ENCODE results near the gene HEPACAM. TPM values are rescaled to one million over a fixed set of nuclear protein-coding genes. Genes with fewer than 3 reads are reported as not detected.
"Not testable (repeated sequence)": the region's sequence is repeated elsewhere in the genome, so short reads cannot be mapped to it uniquely, and the experiment has no call there.

The HEPACAM gene, protein sequence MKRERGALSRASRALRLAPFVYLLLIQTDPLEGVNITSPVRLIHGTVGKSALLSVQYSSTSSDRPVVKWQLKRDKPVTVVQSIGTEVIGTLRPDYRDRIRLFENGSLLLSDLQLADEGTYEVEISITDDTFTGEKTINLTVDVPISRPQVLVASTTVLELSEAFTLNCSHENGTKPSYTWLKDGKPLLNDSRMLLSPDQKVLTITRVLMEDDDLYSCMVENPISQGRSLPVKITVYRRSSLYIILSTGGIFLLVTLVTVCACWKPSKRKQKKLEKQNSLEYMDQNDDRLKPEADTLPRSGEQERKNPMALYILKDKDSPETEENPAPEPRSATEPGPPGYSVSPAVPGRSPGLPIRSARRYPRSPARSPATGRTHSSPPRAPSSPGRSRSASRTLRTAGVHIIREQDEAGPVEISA
- total RNA-seq, result not detected

DNA sequence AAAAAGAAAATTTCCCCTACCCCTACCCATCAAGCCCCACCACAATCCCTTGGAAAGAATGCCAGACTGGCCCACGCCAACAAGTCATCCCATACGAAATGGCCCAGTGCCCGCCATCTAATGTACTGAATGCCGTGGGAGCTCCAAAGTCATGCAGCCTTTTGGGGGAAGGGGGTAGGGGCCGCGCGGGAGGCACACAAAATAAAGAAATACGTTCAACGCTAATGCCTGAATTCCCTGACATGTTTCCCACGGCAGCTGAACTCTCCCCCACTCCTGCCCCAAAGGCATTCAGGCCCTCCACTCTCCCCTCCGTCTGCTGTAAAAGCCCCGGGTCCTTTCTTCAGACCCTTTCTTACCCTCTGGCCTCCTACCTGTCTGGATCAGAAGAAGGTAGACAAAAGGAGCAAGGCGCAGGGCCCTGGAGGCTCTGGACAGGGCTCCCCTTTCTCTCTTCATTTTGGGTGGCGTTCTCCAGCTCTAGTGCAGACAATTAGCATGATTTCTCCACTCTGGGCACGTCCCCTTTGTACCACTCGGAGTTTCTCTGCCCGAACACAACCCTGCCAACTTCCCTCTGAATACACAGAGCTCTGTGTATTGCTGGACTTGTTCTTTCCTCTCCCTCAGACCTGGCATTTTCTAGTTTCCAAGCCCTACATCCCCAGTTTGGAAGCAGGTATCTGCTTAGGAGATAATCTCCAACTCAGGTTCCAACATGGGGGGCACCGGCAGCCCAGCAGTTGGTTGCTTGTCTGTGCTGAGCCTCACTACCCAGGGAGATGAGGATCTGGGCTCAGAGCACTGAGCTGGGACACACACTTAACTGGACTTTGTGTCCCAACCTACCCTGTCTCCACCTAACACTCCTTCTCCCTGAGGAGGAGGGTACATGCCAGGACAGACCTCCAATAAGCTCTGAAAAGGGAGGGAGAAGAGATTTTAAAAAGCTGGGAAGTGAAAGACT is at the start of gene HEPACAM:
Gene HEPACAM, minus strand, starts transcription at position 500 of the 967 bp plus-strand sequence. Its CDS starts 41 bp downstream, at position 459.
- no peak for DNase-seq
- H3K4me3 Mint-ChIP-seq, result no peak within 1 kb of the TSS
- no peaks in the 10 kb centered on the region for H3K27me3 Mint-ChIP-seq
- no peak within 1 kb of the TSS for H3K27ac Mint-ChIP-seq
- no peaks in the 10 kb centered on the region for H3K9me3 Mint-ChIP-seq
- no peaks in the 10 kb centered on the region for H3K36me3 Mint-ChIP-seq
- peaks cover 2% of the 10 kb centered on the region for H3K4me1 Mint-ChIP-seq

DNA sequence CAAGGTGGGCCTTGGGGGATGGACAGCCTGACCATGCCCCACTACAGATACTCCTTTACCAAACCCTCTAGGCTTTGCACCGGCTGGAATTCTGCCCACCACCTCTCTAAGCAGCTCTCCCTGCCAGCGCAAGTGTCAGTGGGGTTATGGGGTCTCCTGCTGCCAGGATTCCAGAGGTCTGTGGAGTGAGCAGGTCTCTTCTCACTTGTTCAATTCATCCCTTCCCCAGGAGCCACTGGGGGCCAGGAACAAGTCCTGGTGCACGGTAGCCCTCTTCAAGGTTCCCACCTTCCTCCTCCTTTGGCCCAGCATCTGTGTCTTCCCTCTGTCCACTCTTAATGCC is 48.6 kb upstream of the HEPACAM start:
- Mint-ChIP-seq H3K27me3 (no peaks in the 10 kb centered on the region), H3K27ac (no peak overlapping the region), H3K4me3 (no peak overlapping the region), H3K36me3 (peaks cover 51% of the 10 kb centered on the region), H3K4me1 (no peaks in the 10 kb centered on the region), H3K9me3 (peaks cover 18% of the 10 kb centered on the region)
- DNase-seq, result no peak

DNA sequence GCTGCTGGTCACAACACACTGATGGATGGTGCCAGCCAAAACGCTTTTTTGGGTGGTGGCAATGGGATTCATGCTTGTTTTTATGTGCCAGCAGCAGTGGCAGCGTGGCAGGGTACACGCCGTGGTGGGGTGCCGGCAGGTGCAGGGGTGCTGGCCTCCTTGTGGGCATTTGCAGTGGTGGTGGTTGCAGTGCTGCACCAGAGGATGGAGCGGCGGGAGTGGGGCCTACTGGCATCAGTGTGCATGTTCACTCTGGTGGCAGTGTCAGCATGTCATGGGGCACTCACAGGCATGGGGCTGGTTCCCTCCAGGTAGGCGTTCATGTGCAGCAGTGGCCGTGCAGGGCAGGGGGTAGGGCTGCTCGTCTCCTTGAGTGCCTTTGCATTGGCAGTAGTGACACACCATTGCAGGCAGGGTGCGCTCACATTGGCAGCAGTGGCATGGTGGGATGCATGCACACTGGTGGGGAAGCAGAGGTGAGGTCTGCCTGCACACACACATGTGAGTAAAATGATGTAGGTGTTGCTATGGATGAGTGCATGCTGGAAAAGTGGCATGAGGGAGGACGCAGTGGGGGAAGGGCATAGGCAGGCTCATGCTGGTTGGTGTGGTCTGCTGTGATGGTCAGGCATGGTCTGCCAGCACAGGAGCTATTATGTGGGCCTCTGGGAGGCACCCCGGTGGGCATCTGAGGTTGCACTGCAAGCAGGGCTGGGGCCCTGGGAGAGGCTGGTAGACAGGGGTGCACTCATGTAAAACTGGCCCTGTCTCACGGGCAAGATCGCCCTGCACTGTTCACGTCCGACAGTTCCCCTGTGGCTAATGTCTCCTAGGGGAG is 48.0 kb upstream of the HEPACAM start:
- no peaks in the 10 kb centered on the region for H3K4me1 Mint-ChIP-seq
- no peak overlapping the region for H3K4me3 Mint-ChIP-seq
- no peak overlapping the region for H3K27ac Mint-ChIP-seq
- no peaks in the 10 kb centered on the region for H3K27me3 Mint-ChIP-seq
- DNase-seq, result no peak
- peaks cover 20% of the 10 kb centered on the region for H3K9me3 Mint-ChIP-seq
- peaks cover 55% of the 10 kb centered on the region for H3K36me3 Mint-ChIP-seq

DNA sequence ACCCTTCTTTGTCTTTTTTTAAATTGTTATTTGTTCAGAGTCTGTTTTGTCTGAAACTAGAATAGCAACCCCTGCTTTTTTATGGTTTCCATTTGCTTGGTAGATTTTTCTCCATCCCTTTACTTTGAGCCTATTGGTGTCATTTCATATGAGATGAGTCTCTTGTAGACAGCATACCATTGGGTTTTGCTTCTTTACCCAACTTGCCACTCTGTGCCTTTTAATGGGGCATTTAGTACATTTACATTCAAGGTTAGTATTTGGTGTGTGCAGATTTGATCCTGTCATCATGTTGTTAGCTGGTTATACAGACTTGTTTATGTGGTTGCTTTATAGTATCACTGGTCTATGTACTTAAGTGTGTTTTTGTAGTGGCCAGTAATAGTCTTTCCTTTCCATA is 46.2 kb upstream of the HEPACAM start:
- H3K9me3 Mint-ChIP-seq, result peaks cover 20% of the 10 kb centered on the region
- DNase-seq, result no peak
- no peak overlapping the region for H3K27ac Mint-ChIP-seq
- peaks cover 58% of the 10 kb centered on the region for H3K36me3 Mint-ChIP-seq
- no peaks in the 10 kb centered on the region for H3K27me3 Mint-ChIP-seq
- H3K4me3 Mint-ChIP-seq, result no peak overlapping the region
- H3K4me1 Mint-ChIP-seq, result no peaks in the 10 kb centered on the region

DNA sequence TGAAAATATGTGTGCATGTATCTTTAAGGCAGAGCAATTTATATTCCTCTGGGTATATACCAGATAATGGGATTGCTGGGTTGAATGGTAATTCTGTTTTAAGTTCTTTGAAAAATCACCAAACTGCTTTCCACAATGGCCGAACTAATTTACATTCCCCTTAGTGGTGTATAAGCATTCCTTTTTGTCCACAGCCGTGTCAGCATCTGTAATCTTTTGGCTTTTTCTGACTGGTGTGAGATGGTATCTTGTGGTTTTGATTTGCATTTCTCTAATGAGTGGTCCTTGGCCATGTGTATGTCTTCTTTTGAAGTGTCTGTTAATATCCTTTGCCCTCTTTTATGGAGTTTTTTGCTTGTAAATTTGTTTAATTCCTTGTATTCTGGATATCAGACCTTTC is 42.5 kb upstream of the HEPACAM start:
- Mint-ChIP-seq H3K27ac (no peak overlapping the region), H3K4me1 (no peaks in the 10 kb centered on the region), H3K4me3 (no peak overlapping the region), H3K9me3 (peaks cover 20% of the 10 kb centered on the region), H3K36me3 (peaks cover 52% of the 10 kb centered on the region), H3K27me3 (no peaks in the 10 kb centered on the region)
- no peak for DNase-seq

DNA sequence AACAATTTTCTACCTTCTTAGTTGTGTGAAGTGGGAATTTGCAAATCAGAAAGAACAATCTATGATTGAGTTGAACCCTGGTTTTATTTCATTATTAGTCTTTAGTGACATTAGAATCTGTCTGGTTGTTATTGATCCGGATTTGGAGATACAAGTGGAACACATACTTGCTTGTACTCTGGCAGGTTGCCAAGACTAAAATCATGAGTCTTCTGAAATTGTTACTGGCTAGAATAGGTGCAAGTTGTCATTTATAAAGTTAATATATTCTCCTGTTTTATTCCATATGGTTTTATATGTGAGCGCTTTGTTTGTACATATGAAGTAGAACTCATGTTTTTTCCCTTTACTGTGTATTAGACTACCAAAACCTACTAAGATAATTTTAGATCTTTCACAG is 41.2 kb upstream of the HEPACAM start:
- Mint-ChIP-seq H3K27ac (no peak overlapping the region), H3K36me3 (peaks cover 39% of the 10 kb centered on the region), H3K27me3 (no peaks in the 10 kb centered on the region), H3K9me3 (peaks cover 18% of the 10 kb centered on the region), H3K4me3 (no peak overlapping the region), H3K4me1 (no peaks in the 10 kb centered on the region)
- no peak for DNase-seq

DNA sequence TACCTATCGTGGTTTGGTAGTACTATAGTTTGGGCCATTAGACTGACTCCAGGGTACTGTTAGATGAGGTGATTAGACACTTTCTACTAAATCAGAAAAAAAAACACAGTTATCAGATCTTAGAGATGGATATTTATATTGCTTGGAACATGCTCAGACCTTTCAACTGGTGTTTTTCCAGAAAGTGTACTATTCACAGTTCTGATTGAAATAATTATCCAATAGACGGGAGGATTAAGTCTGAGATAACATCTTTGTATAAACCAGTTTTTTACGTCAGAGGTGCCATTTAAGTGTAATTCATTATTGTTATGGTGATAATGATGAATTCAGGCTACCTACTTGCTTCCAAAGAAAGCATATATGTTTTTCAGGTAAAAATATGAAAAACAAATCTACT is 40.7 kb upstream of the HEPACAM start:
- Mint-ChIP-seq H3K27me3 (no peaks in the 10 kb centered on the region), H3K9me3 (peaks cover 15% of the 10 kb centered on the region), H3K4me3 (no peak overlapping the region), H3K36me3 (peaks cover 34% of the 10 kb centered on the region), H3K4me1 (no peaks in the 10 kb centered on the region), H3K27ac (no peak overlapping the region)
- DNase-seq, result no peak

DNA sequence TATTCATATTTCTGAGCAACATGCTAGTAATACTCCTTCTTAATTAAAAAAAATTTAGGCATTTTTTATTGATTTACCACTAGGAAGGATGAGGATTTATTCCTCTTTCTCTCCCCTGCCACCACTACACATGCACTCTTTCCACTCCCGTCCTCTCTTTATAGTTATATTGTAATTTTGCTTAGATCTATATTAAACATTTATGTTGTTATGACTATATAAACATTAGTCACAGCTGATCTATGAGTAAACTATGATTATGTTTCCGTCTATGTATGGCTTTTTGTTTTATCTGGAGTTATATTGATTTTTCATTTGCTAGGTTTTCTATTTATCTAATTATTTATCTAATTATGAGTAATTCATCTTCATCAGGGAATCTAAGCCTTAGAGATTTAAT is 36.0 kb upstream of the HEPACAM start:
- H3K9me3 Mint-ChIP-seq, result no peaks in the 10 kb centered on the region
- DNase-seq, result no peak
- H3K36me3 Mint-ChIP-seq, result peaks cover 7% of the 10 kb centered on the region
- H3K27me3 Mint-ChIP-seq, result no peaks in the 10 kb centered on the region
- H3K4me1 Mint-ChIP-seq, result no peaks in the 10 kb centered on the region
- H3K4me3 Mint-ChIP-seq, result no peak overlapping the region
- no peak overlapping the region for H3K27ac Mint-ChIP-seq

DNA sequence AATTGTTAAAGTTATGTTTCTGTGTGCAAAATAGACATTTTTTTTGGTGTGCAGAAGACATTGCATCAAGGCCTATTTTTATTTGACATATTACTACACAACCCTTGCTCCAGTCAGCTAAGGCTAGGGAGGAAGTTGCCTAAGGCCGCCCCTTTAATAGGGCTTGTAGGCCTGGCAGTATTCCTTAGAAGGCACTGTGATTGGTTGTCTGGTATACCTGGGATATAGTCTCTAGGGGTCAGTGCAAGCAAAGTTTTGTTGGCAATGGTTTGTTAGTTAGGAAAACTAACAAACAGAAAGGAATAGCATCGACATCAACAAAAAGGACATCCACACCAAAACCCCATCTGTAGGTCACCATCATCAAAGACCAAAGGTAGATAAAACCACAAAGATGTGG is 35.1 kb upstream of the HEPACAM start:
- H3K9me3 Mint-ChIP-seq, result no peaks in the 10 kb centered on the region
- no peaks in the 10 kb centered on the region for H3K27me3 Mint-ChIP-seq
- H3K27ac Mint-ChIP-seq, result no peak overlapping the region
- H3K4me1 Mint-ChIP-seq, result no peaks in the 10 kb centered on the region
- no peak overlapping the region for H3K4me3 Mint-ChIP-seq
- DNase-seq, result no peak
- H3K36me3 Mint-ChIP-seq, result peaks cover 7% of the 10 kb centered on the region

DNA sequence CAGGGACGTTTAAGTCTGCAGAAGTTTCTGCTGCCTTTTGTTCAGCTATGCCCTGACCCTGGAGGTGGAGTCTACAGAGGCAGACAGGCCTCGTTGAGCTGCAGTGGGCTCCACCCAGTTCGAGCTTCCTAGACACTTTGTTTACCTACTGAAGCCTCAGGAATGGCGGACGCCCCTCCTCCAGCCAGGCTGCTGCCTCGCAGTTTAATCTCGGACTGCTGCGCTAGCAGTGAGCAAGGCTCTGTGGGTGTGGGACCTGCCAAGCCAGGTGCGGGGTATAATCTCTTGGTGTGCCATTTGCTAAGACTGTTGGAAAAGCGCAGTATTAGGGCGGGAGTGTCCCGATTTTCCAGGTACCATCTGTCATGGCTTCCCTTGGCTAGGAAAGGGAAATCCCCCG is 32.4 kb upstream of the HEPACAM start:
- H3K27me3 Mint-ChIP-seq, DNase-seq, H3K27ac Mint-ChIP-seq, H3K4me3 Mint-ChIP-seq, H3K9me3 Mint-ChIP-seq, H3K4me1 Mint-ChIP-seq: not testable (repeated sequence)
- H3K36me3 Mint-ChIP-seq, result peaks cover 17% of the 10 kb centered on the region

DNA sequence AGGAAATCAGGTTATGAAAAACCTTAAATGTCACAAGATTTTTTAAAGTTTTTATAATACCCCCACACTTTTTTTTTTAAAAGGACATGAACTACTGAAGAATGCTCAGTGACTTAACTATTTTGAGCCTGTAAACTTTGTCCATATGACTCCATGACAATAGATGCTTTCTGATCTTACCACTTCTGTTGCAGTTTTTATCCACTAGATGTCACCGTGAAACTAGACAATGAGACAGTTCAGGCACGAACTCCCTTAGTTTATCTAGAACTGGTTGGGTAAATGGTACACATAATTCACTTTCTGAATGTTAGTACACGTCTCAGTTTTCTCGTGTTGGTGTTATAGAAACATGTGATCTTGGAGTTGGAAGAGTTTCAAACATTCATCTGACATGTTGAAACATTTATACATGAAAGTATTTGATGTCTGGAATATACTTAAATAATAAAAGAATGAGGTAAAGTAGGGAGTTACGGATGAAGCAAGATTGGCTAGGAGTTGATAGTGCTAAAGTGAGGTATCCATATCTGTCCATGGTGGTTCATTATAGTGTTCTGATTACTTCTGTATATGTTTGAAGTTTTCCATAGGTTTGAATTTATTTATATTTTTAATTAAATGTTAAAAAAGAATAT is 26.2 kb upstream of the HEPACAM start:
- no peak overlapping the region for H3K27ac Mint-ChIP-seq
- no peak for DNase-seq

DNA sequence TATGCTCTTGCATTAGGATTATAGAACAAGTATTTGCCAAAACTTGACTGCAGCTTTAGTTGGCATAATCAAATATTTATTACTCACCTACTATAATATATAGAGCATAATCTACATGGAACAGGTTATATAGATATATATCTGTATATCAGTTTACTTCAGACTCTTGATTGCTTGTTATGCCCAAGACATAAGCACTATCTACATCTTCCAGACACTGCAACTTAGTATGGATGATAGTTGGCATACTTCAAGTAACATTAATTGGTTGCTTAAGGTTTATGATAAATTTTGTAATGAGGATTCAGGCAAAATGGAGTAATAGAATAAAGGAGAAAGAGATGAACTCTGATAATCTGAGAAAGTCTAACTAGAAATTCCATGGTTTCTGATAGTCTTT is 19.2 kb upstream of the HEPACAM start:
- Mint-ChIP-seq H3K9me3 (no peaks in the 10 kb centered on the region), H3K4me1 (peaks cover 2% of the 10 kb centered on the region), H3K4me3 (no peak overlapping the region), H3K27me3 (no peaks in the 10 kb centered on the region), H3K36me3 (no peaks in the 10 kb centered on the region), H3K27ac (no peak overlapping the region)
- DNase-seq, result no peak

More for the DNA sequence above, 26.2 kb upstream of the HEPACAM start:
- Mint-ChIP-seq H3K4me1 (no peaks in the 10 kb centered on the region), H3K9me3 (no peaks in the 10 kb centered on the region), H3K4me3 (no peak overlapping the region), H3K27me3 (no peaks in the 10 kb centered on the region), H3K36me3 (peaks cover 13% of the 10 kb centered on the region)

DNA sequence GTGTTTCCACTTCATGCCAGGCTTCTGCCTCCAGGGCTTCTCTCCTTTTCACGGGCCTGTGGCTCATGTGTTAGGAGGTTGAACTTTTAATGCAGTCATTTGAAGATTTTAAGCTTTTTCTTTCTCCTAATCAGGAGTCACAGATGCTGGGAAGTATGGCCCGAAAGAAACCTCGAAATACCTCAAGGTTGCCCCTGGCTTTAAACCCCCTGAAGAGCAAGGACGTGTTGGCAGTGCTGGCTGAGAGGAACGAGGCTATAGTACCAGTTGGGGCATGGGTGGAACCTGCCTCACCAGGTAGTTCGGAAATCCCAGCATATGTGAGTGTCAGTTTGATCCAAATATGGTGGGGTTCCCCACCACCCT is 18.7 kb upstream of the HEPACAM start:
- no peak for DNase-seq
- Mint-ChIP-seq H3K4me3 (no peak overlapping the region), H3K4me1 (peaks cover 2% of the 10 kb centered on the region), H3K27ac (no peak overlapping the region), H3K36me3 (no peaks in the 10 kb centered on the region), H3K27me3 (no peaks in the 10 kb centered on the region), H3K9me3 (no peaks in the 10 kb centered on the region)

DNA sequence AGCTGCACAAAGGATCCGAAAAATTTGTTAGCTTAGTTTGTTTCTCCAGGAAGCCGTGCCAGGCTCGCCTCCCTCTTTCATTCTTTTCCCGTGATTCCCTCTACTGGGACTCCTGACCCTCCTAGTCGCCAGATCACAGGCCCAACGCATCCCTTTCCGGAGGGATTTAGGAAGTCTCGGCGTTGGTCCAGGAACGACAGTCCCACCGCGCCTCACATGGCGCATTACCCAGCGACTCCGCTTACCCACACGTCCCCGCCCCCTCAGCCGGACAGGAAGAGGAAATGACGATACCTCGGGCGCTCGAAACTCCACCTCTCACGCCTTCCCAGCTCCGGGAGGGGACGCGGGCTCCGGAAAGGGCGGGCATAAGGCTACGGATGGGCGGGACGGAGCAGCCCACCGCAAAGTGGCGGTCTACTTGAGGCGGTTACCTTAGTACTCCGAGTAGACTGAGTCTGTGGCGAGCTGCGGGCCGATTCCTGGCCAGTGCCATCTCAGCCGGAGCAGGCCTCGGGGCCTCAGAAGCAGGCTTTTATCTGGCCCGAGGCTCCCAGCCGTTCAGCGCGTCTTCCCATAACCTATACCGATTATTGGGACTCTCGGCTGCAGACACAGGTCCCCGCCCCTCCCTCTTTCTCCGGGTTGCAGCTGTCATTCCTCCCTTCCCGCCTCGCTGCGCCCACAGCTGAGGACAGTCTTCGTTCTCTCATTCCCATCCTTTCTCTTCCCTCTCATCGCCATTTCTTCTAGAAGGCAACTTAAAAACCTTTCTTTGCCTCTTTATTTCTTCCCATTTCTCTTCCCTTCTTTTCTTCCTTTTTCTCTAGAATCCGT is 18.1 kb upstream of the HEPACAM start, which contains the start of gene CCDC15:
Gene CCDC15, plus strand, starts transcription at position 450 of the 837 bp plus-strand sequence. CDS start 531 bp downstream, outside the sequence.
- Mint-ChIP-seq H3K27ac (no peak within 1 kb of the TSS), H3K36me3 (peaks cover 3% of the 10 kb centered on the region), H3K27me3 (no peaks in the 10 kb centered on the region), H3K9me3 (peaks cover 3% of the 10 kb centered on the region), H3K4me3 (no peak within 1 kb of the TSS), H3K4me1 (peaks cover 2% of the 10 kb centered on the region)
- DNase-seq, result peak; percentile 95

Measured in activated naive CD8-positive, alpha-beta T cell treated with anti-CD3 and anti-CD28 coated beads for 36 hours (primary cell).